GM12878 (cell line): ENCODE results near the gene METTL18. TPM values are rescaled to one million over a fixed set of nuclear protein-coding genes. Genes with fewer than 3 reads are reported as not detected.

Experiments
- ATAC-seq: fragments of 200-7000 bp; cut with Tn5 transposase; 3 replicates; pipeline ENCODE4 v1.9.1; 2020; ENCODE audit warnings: mild to moderate bottlenecking, moderate library complexity
- BruUV-seq: library from RNA; stranded (reverse); fragments of 400-500 nt; replicated peaks from 2 replicates; lab custom pipeline; 2021; lab: Mats Ljungman, UMichigan
- CTCF ChIA-PET: fragments of 300-600 bp; sonication (Branson Sonifier 250); formaldehyde crosslinking; extraction: SDS; loops from one replicate; lab custom pipeline; 2021; ENCODE audit warnings: inconsistent platforms; lab: Yijun Ruan, JAX
- POLR2A ChIA-PET: fragments of 350-600 bp; formaldehyde crosslinking; extraction: SDS; loops from one replicate; lab custom pipeline; 2021; ENCODE audit warnings: inconsistent platforms; lab: Charles Lee
- RAD21 ChIA-PET: fragments of 300-600 bp; sonication (Branson Sonifier 250); formaldehyde crosslinking; loops from one replicate; lab custom pipeline; 2023; ENCODE audit warnings: antibody characterized with exemption; ENCODE audit not compliant: unreplicated experiment; lab: Charles Lee
- SMC1A ChIA-PET: fragments of 300-600 bp; sonication (Branson Sonifier 250); formaldehyde crosslinking; loops from one replicate; lab custom pipeline; 2023; ENCODE audit not compliant: unreplicated experiment, uncharacterized antibody; lab: Charles Lee
- DNase-seq: peaks from one replicate; pipeline ENCODE4 v3.0.0-alpha.2; 2011; ENCODE audit warnings: low read depth, low spot score
- FAIRE-seq: peaks from 3 replicates; lab custom pipeline; 2011; peaks lifted over from hg19 to GRCh38; lab: Jason Lieb, UNC
- H2AFZ ChIP-seq: 2 replicates; pipeline ENCODE4 v1.6.0; 2011; ENCODE audit warnings: low read depth, low read length, control low read depth; ENCODE audit not compliant: control insufficient read depth
- H3K27ac ChIP-seq: 2 replicates; pipeline ENCODE4 v1.5.1; 2011; ENCODE audit warnings: control low read depth; ENCODE audit not compliant: control insufficient read depth, insufficient read depth
- H3K27me3 ChIP-seq, 2 experiments: replicated peaks in 1 of 2; 2 replicates each; pipeline versions ENCODE4 v1.6.0 to v1.6.1; 2011; ENCODE audit warnings: low read length in 1 of 2; ENCODE audit not compliant: control insufficient read depth in 2 of 2, insufficient read depth in 2 of 2
- H3K36me3 ChIP-seq, 2 experiments: 2 replicates each; pipeline ENCODE4 v1.5.1; 2011; ENCODE audit warnings: low read length in 1 of 2; ENCODE audit not compliant: control insufficient read depth in 2 of 2, insufficient read depth in 2 of 2
- H3K4me1 ChIP-seq: 2 replicates; pipeline ENCODE4 v1.6.1; 2011; ENCODE audit warnings: mild to moderate bottlenecking, low read length, moderate library complexity, mixed read lengths; ENCODE audit not compliant: control insufficient read depth, insufficient read depth
- H3K4me2 ChIP-seq: 2 replicates; pipeline ENCODE4 v1.6.0; 2011; ENCODE audit warnings: control low read depth; ENCODE audit not compliant: control insufficient read depth, insufficient read depth
- H3K4me3 ChIP-seq: fragments of 200-600 bp; sonication (generic); 2 replicates; pipeline ENCODE4 v1.5.1; 2016
- H3K79me2 ChIP-seq: 2 replicates; pipeline ENCODE4 v1.6.0; 2011; ENCODE audit warnings: low read length; ENCODE audit not compliant: control insufficient read depth, insufficient read depth
- H3K9ac ChIP-seq: 2 replicates; pipeline ENCODE4 v1.8.0; 2011; ENCODE audit warnings: low read length, control low read depth, mixed read lengths; ENCODE audit not compliant: control insufficient read depth, insufficient read depth
- H3K9me3 ChIP-seq: replicated peaks from 3 replicates; pipeline ENCODE4 v1.5.1; 2011; ENCODE audit warnings: mild to moderate bottlenecking, low read length; ENCODE audit not compliant: control insufficient read depth, insufficient read depth
- H4K20me1 ChIP-seq: 2 replicates; pipeline ENCODE4 v1.6.0; 2011; ENCODE audit not compliant: control insufficient read depth, insufficient read depth
- BRCA1 ChIP-seq: IDR thresholded peaks from 2 replicates; pipeline ENCODE4 v1.6.1; 2011; ENCODE audit warnings: low read depth, low read length, improper control_type of control experiment
- CTCF ChIP-seq, 3 experiments: IDR thresholded peaks in 2 of 3; conservative IDR thresholded peaks in 1 of 3; 2 replicates each; pipeline ENCODE4 v1.5.1; 2011; ENCODE audit warnings: low read depth in 3 of 3, low read length in 3 of 3, mild to moderate bottlenecking in 3 of 3, control low read depth in 2 of 3, moderate library complexity in 2 of 3, inconsistent platforms in 1 of 3, mixed read lengths in 1 of 3; ENCODE audit not compliant: control insufficient read depth in 2 of 3, insufficient read depth in 1 of 3; ENCODE audit errors: extremely low read depth in 1 of 3
- EGR1 ChIP-seq, 2 experiments: IDR thresholded peaks; 1 replicate in 1 of 2; 2 replicates in 1 of 2; pipeline ENCODE4 v1.6.1; 2011 to 2012; ENCODE audit warnings: low read depth in 2 of 2, low read length in 2 of 2, borderline replicate concordance in 1 of 2, mild to moderate bottlenecking in 1 of 2, moderate library complexity in 1 of 2
- KDM1A ChIP-seq: fragments of 200-600 bp; sonication (generic); IDR thresholded peaks from 2 replicates; pipeline ENCODE4 v1.6.1; 2016; ENCODE audit warnings: borderline replicate concordance
- KLF5 ChIP-seq: fragments of 450-650 bp; IDR thresholded peaks from 2 replicates; pipeline ENCODE4 v1.6.1; 2014; ENCODE audit warnings: mild to moderate bottlenecking; ENCODE audit not compliant: partially characterized antibody
- LARP7 ChIP-seq: fragments of 450-650 bp; IDR thresholded peaks from 2 replicates; pipeline ENCODE4 v1.6.1; 2017; ENCODE audit warnings: mild to moderate bottlenecking
- MTA3 ChIP-seq: IDR thresholded peaks from 2 replicates; pipeline ENCODE4 v1.6.1; 2012; ENCODE audit warnings: low read length, inconsistent platforms, borderline replicate concordance
- NKRF ChIP-seq: fragments of 450-650 bp; conservative IDR thresholded peaks from 2 replicates; pipeline ENCODE4 v1.6.1; 2017; ENCODE audit warnings: mild to moderate bottlenecking, moderate library complexity
- PBX3 ChIP-seq: IDR thresholded peaks from 2 replicates; pipeline ENCODE4 v1.6.1; 2011; ENCODE audit warnings: mild to moderate bottlenecking, low read depth, low read length, moderate library complexity; ENCODE audit not compliant: insufficient replicate concordance
- SRF ChIP-seq, 2 experiments: IDR thresholded peaks; 2 replicates each; pipeline ENCODE4 v1.6.1; 2011; ENCODE audit warnings: low read depth in 2 of 2, low read length in 2 of 2, mild to moderate bottlenecking in 1 of 2, moderate library complexity in 1 of 2
- SUZ12 ChIP-seq: fragments of 200-600 bp; sonication (generic); IDR thresholded peaks from one replicate; pipeline ENCODE4 v1.6.1; 2018; ENCODE audit warnings: antibody characterized with exemption, mild to moderate bottlenecking; ENCODE audit not compliant: unreplicated experiment
- TBL1XR1 ChIP-seq: IDR thresholded peaks from 2 replicates; pipeline ENCODE4 v1.6.1; 2012; ENCODE audit warnings: low read depth, low read length, improper control_type of control experiment
- WGBS: methylation state at CpG from one replicate; pipeline ENCODE4 v1.1.6; 2016; ENCODE audit warnings: low lambda C conversion rate; ENCODE audit not compliant: insufficient replicate concordance, insufficient coverage; ENCODE audit errors: missing lambda C conversion rate; 5-methylcytosine and 5-hydroxymethylcytosine counted together
- in situ Hi-C: fragments of 300-500 bp; cut with MboI; formaldehyde crosslinking; loops from 9 replicates; pipeline ENCODE4 v1.14.3; 2018; ENCODE audit warnings: mixed read lengths
- intact Hi-C: fragments of 100-400 bp; cut with micrococcal nuclease; formaldehyde crosslinking; loops from one replicate; pipeline ENCODE4 v1.14.2; 2022; ENCODE audit not compliant: unreplicated experiment
- polyA plus RNA-seq, 11 experiments: library from polyadenylated mRNA; depleted of rRNA in 4 of 11; unstranded in 6 of 11; stranded (reverse) in 5 of 11; fragments of >200 nt; fragmentation: Nextera tagmentation in 4 of 11; fragmentation: Illumina TruSeq in 1 of 11; extraction: Ambion mirVana in 4 of 11; extraction: Trizol in 1 of 11; gene quantifications; 1 replicate in 1 of 11; 2 replicates in 10 of 11; pipeline versions ENCODE4 v1.2.1 to v1.2.3, GENCODE V29; 2011 to 2016; ENCODE audit warnings: inconsistent platforms in 2 of 11, missing spikeins in 2 of 11, low read depth in 1 of 11
- total RNA-seq, 4 experiments: library from RNA; depleted of rRNA in 3 of 4; stranded (reverse); fragments of >200 nt in 3 of 4; fragmentation: Illumina TruSeq in 1 of 4; extraction: Trizol in 1 of 4; gene quantifications; 2 replicates each; pipeline versions ENCODE4 v1.2.1 to v1.2.3, GENCODE V29; 2013 to 2021

The METTL18 gene
- total and polyA plus RNA-seq, 10 of the 15 experiments (the other 5 are each of a cell fraction or from before 2014, with no cell fraction given): 8.1 to 31.8 (median 12.8) TPM

- TF ChIP-seq CTCF (IDR thresholded peaks at IDR 0.05 in 2 of 3, conservative IDR thresholded peaks at IDR 0.05 in 1 of 3; ENCODE audit: control insufficient read depth in 2 of 3, extremely low read depth in 1 of 3, insufficient read depth in 1 of 3, low read depth in 3 of 3, low read length in 3 of 3) (no peak), LARP7 (no peak), SUZ12 (no peak), MTA3 (no peak), EGR1 (IDR thresholded peaks at IDR 0.05; ENCODE audit: borderline replicate concordance in 1 of 2, low read depth in 2 of 2, low read length in 2 of 2) (no peak), SRF (IDR thresholded peaks at IDR 0.05; ENCODE audit: low read depth in 2 of 2, low read length in 2 of 2) (no peak), KDM1A (no peak)
Measured at GRCh38 chr1:169776440-169776839, 18.3 kb downstream of the METTL18 start (continued).

- Histone ChIP-seq H3K27ac (no peak overlapping the region), H2AFZ (no peak overlapping the region), H3K27me3 (no peaks in the 10 kb centered on the region; a peak in 2 of 4 replicates), H3K79me2 (no peaks in the 10 kb centered on the region), H3K4me2 (no peak overlapping the region), H3K9ac (no peak overlapping the region), H3K36me3 (no peaks in the 10 kb centered on the region), H3K4me1 (no peaks in the 10 kb centered on the region), H4K20me1 (no peaks in the 10 kb centered on the region), H3K9me3 (no peaks in the 10 kb centered on the region), H3K4me3 (no peak overlapping the region)
- no TSS peak for BruUV-seq
- POLR2A ChIA-PET: no interaction called here
- in situ Hi-C loops (no loop called here), intact Hi-C loops (no loop called here)
- DNase-seq: no peak
- RAD21 ChIA-PET: no interaction called here
- WGBS: 73% methylated on average over 2 of the region's 2 CpGs
- CTCF ChIA-PET: no interaction called here
- no peak for FAIRE-seq
- ATAC-seq: no peak
- SMC1A ChIA-PET: no interaction called here
- TF ChIP-seq PBX3 (no peak), NKRF (no peak), TBL1XR1 (no peak), BRCA1 (no peak), KLF5 (no peak), KDM1A (no peak)
Measured at GRCh38 chr1:169768161-169768560, 26.5 kb downstream of the METTL18 start.
